Globus pallidus (tissue), 1 donor: ENCODE measurements around the gene FCN2.

Experiments
- DNase-seq: peaks from one replicate; pipeline ENCODE4 v3.0.0-alpha.2; 2015; ENCODE audit warnings: low spot score

Gene FCN2

GRCh38 chr9:134933076-134933659, 52.6 kb downstream of the FCN2 start:
- no peak for DNase-seq

GRCh38 chr9:134935056-134935640, 54.5 kb downstream of the FCN2 start:
- DNase-seq = no peak

GRCh38 chr9:134935701-134936345, 55.2 kb downstream of the FCN2 start:
- no peak for DNase-seq

GRCh38 chr9:134936346-134937163, 55.9 kb downstream of the FCN2 start:
- DNase-seq = peak; percentile 12
